Activated CD4-positive, CD25-positive, alpha-beta regulatory T cell treated with anti-CD3 and anti-CD28 coated beads, Interleukin-2, amount 50 U/mL, for 24 hours (primary cell): Measurements from ENCODE around the gene COL4A4.

Experiments used
- ATAC-seq, 2 donors: fragments of 150-1000 bp; cut with Tn5 transposase; one replicate each; pipeline ENCODE4 v1.10.0; 2021; ENCODE audit warnings: mild to moderate bottlenecking in 1 of 2, moderate library complexity in 1 of 2

Gene COL4A4

DNA sequence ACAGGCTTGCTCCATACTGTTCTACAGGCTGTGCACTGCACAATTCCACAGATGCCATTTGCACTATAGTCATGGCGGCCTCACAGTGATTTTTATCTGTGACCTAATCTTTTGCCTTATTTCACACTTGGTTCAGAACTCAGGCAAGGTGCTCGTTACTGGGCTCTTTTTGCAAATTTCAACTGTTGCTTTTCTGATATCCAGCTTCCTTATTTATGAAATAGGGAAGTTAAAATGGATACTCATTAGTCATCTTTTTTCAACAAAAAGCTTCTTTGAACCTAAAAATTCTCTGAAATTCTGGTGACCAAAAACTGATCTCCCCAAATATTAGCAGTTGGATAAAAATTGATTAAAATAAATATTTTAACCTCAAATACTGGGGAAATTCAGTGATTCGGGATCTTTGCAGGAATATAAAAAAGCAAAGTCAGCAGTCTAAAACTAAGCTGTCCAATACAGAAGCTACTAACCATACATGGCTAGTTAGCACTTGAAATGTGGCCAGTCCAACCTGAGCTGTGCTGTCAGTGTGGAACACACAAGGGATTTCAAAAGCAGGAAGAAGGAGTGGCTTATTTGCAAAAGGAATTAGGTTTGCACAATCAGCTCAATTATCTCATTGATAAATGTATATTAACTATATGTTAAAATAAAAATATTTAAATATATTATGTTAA, 134.4 kb downstream of the COL4A4 start:
- no peak for ATAC-seq

DNA sequence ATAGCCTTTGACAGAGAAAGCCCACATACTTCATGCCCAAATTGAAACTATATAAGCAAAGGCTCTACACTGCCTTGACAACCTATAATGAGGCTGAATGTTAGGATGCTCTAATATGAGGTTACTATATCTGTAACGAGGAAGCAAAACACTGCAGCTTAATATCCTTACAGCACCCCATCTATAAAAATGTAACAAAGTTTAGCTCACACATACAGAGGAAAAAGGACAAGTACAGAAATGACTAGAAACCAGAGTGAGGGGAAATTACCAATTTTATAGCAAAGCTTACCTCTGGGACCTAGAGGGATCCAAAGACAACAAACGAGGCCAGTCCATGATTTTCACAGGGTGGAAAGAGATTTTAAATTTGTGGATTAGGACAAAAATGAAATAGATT, 138.5 kb downstream of the COL4A4 start:
- ATAC-seq = no peak

DNA sequence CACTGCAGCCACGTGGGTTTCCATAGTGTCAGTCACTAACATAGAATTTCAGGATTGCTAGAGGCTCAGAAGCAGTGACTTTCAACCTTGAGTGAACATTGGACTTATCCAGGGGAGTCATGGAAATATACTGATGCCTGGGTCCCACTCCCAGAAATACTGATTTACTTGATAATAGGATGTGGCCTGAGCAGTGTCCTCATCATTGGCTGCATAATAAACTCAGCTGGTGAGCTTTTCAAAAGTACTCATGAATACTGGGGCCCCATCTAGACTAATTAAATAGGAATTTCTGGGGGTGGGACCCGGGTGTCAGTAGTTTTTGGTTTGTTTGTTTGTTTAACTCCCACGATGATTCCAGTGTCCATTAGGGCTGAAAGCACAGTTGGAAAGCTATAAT, 141.4 kb downstream of the COL4A4 start:
- ATAC-seq = no peak

DNA sequence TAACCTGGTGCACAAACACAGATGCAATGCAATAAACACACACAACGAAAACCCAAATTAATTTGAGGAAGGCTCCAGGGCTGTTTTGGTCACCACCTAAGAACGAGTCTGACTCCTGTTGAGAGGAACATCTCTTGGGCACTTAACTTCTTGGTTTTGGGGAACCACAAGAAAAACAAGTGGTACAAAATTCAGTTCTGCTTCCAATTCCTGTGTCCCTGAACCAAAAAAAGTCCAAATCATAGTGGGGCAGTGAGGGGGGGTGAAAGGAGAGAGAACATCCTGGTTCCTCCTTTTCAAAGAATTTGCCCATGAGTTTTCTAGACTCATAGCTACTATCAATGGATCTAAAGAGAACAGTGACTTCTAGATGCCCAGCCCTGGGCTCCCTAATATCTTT, 143.6 kb downstream of the COL4A4 start:
- ATAC-seq = no peak

DNA sequence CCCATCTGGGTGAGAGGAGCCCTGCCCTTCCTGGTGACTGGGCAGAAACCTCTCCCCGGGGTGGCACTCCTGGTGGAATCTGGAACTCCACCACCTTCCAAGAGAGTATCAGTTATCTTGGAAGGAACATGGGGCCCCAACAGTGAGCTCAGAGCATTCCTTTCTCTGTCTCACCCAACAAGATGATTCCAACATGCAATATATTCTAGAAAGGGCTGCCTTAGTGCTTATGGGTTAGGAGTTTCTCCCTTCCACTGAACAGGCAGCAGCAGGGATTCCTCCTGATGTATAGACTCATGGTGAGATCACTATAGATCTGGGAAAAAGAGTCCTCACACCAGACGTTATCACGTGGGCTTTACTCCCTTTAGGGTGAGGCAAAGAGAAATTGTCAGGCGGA, 147.1 kb downstream of the COL4A4 start:
- no peak for ATAC-seq

DNA sequence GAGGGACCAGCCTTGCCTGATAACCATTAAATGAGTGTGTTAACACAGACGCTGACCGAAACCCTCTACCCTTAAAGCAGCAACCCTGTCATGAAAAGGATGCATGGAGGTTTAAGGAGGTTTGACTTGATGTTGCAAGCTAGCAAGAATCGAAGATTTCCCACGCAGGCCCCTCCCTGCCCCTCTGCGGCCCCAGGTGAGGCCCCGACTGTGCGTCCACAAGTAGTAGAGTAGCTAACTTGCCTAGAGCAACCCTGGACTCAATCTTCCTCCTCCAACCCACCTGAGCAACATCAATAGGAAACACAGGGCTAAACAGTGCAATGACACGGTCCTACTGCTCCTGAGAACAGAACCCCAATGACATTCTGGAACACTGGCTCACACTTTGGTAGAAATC, 150.1 kb downstream of the COL4A4 start:
- no peak for ATAC-seq

DNA sequence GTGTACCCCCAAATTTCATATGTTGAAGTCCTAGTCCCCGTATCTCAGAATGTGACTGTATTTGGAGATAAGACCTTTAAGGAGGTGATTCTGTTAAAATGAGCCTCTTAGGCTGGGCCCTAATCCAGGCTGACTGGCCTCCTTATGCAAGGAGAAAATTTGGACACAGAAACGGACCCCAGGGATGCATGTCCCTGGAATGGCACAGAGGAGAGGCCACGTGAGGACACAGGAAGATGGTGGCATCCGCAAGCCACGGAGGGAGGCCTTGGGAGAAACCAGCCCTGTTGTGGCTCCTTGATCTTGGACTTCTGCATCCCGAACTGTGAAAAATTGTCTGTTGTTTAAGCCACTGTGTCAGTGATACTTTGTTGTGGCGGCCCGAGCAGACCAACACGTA, 150.7 kb downstream of the COL4A4 start:
- ATAC-seq = no peak

DNA sequence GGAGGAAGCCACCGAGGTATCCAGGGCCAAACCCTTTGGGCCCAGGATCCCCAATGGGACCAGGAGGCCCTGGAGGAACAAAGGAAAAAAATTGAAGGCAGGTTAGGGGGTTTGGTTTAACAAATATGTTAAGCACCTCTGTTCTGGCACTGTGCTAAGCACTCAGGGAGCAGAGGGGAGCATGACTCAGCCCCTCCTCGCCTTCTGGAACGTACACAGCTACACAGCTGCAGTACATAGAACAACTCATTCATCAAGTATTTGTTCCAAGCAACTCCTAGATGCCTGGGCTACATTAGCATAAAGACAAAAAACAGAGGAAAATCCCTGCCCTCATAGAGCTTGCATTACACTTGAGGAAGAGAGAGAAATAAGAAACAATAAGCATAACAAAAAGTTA, 153.6 kb downstream of the COL4A4 start:
- peak in 1 of 2 donors; percentile 17 for ATAC-seq

DNA sequence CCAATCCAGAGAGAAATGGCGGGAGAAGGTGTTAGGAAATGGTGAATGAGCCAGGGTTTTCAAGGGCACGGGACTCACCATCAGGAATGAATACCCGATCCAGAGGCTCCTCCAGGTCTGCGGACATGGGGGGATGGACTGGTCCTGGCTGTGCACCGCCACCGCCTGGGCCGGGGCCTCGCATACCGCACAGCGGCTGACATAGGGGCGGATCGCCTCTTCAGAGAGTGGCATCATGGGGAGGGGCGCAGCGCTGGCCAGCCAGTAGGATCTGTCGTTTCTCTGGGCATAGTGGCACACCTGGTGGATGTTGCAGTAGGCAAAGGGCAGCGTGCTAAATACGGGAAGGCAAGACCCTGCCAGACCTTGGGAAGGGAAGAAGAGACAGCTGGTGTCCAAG, 156.1 kb downstream of the COL4A4 start:
- ATAC-seq = no peak

DNA sequence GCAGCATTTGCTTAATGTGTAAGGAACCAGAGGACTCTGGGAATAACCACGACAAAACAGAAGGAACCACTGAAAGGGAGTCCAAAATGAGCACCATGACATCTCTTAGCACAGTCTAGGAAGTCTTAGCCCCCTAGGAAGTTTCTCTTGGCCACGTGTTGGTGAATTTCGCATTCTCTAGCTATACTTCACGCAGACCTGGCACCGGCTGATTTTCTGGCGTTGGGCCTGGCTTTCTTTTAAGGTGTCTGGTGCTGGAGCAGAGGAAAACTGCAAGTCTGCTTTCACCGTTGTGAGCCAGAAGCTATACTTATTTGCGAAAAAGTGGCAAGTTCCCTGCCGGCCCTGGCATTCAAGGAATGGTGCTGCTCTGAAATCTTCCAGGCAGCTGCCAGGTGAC, 156.9 kb downstream of the COL4A4 start:
- ATAC-seq = no peak

DNA sequence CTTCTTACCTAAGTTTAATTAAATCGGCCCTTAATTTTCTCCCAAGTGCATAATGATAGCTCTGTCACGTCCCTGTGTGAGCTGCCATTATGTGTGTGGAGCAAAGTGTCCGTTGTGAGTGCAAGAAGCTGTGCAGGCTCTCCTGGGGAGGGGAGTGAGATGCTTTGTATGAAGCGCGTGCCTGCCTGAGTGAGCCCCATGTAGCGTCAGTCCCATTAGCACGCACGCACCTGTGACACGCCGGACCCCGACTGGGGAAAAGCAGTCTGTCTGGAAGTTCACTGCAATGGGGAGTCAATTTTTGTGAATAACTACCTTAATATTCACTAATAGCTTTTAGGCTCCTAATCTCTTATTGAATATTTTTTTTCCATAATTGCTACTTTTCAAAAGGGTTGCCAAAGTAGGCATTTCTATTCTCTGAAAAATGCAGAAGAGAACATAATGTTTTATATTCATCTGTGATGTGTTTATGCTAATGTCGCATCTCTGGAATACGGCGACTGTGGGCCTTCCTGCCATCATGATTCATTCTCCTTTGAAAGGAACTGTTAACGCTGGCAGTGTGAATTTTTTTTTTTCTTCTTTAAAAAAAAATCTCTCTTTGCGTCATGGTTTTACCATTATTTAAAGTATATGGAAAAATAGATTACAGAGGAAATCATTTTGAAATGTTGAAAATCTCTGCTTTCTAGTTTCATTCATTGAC, 157.7 kb downstream of the COL4A4 start:
- no peak for ATAC-seq

DNA sequence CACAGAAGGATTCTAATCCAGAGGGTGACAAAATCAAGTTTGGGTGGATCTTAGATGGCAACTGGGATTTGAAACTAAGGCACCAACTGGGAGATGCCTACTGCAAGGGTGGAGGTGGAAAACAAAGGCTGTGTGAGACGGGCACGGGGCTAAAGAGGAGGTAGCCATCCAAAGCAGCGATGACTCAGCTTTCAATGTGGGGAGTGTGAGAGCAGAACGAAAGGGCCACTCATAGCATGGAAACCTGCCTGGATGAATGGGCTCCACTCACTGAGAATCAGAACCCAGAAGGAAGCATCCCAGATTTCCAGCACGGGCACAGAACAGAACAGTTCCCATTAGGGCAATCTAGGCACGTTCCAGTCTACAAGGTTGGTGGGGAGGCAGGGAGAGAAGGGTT, 159.5 kb downstream of the COL4A4 start:
- ATAC-seq = no peak

DNA sequence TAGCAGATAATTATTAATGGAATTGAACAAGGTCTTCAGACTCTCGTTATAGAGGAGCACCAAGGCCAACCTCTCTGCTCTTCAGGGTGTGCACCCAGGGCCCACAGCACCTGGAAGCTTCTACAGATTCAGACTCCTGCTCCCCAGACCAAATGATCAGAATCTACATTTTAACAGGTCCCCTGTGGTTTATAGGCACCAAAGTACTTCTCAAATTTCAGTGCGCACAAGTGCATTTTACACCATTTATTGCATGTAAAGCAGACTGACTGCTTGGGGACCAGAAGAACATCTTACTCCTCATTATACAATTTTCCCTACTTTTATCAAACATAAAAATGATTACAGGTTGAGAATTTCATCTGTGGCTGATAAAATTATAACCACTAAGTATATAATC, 163.9 kb downstream of the COL4A4 start:
- no peak for ATAC-seq

DNA sequence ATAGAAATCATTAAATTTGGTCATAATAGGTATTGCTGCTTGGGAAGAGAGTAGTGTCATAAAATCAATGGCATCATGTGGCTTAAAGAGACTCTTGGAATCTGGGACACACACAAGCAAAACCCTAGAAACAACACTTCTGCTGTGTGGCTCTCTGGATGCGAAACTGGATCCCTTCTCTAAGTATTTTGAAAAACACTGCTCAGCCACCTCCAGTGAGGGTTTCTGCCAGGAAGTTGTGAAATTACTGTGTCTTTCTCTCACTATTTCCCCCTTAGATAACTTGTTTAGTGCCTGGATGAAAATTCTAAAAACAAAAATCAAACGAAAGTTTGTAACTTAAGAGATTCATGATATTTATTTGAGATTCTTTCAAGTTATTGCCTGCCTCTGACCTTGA, 164.3 kb downstream of the COL4A4 start:
- ATAC-seq = no peak

DNA sequence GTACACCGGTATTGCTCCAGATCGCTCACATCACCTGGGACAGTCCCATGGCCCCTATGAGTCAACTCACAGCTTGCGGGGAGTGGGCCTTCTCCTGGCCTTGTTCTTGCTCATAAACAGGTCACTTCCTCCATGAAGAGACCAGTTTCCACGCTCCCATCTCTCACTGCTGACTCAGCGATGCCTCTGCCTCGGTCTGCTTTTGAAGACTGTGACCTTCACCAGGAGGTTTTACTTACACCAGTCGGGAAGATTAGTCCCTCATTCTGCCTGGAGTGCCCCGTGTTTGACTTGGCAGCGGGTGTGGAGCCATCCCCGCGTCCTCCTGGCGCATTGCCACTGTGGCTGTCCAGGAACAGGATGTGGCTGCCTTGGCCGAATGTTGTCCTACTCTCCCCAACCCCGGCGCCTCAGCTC, 168.4 kb downstream of the COL4A4 start:
- ATAC-seq = peak; percentile 77 to 89

DNA sequence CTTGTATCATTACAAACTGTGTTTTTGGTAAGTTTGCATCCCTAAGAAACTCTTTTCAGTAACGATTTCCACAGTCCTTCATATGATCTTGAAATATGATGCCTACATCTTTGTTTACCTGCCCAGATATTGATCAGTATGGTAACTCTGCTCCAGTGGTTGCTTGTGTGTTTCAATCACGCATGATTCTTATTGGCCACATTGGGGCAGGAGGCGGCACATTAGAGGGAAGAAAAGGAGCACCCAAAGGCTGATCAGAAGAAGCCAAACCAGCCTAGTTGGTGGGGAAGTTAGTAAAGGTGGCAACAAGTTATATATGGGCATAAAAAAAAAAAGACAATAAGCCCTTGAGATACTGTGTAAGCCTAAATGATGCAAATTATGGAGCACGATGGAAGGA, 169.2 kb downstream of the COL4A4 start:
- no peak for ATAC-seq

DNA sequence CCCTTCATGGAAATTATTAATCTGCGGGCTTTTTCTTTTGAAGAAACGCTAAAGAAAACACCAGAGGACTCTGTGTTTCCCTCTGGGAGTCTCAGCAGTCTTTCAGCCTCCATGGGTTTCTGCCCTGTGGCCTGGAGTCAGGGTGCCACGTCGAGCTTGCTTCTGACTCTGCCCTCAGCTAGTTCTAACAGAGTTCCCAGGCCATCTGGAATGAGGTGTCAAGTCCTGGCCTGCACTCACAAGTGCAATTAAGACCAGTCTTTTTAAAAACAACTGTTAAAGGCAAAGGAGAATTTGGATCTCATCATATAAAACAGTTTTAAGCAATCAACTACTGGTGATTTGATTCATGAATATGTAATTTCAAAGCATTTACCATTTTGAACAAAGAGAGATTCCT, 170.8 kb downstream of the COL4A4 start:
- ATAC-seq = no peak

DNA sequence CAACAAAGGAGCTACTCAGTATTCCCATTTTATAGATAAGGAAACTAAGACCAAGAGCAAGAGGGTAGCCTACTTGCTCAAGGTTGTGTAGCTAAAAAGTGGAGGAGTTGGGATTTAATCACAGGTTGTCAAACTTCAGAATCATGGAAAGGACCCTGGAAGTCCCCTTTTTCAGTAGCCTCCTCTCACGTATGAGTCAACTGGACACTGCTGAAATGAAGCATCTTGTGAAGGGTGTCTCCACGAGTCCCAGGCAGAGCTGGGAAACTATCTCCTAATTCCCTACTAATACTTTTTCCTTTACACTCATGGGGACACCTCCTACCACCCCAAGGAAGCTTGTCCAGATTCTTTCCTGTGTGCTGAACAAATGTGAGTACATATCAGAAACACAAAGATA, 172.3 kb downstream of the COL4A4 start:
- ATAC-seq = no peak

DNA sequence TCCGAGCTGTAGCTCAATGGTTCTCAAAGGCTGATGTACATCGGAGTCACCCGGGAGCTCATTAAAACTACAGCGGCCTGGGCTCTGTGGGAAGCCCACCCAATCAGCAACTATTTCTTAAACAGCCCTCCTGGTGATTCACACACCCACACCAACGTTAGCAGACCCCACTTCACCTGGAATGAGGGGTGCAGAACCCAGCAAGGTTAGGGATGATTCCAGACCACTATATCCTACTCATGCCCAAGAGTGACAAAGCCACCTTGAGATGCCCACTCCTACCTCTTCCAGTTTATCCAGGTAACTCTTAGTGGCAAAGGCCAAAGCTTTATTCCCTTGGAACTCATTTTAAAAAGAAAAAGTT, 178.4 kb downstream of the COL4A4 start:
- ATAC-seq = no peak

DNA sequence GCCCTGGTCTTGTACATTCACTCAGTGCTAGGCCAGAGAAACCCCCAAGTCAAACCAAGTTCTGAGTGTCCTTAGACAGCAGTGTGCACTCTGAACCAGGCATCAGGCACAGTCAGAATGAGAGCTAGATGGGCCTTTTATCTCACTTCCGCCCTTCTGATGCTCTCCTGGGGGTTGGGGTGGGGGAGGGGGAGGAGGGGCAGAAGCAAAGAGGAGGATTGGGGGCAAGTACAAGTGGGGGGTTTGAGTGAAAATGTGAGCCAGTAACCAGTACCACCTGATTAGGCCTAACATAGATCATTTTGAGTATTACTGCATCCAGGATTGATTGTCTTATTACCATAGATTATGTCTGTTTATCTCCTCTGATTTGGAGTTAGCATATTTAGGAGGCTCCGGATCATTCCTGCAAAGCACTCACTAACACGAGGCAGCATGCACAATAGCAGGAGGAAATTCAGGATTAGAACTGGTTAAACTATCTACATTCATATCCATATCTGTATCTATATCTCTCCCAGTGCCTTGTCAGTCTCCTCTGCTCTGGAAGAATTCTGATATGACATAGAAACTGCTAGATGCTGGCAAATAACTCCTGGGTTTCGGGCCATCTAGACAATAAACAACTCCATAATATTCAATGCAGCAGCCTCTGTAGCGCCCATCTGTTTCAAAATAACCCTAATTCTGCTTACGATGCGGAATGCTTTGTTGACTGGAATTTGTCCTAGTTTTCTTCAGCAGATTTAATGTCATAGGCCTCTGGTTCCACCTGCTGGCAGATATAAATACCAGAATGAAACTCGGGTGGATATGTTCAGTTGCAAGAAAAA, 179.0 kb downstream of the COL4A4 start:
- peak; percentile 76 to 89 for ATAC-seq

DNA sequence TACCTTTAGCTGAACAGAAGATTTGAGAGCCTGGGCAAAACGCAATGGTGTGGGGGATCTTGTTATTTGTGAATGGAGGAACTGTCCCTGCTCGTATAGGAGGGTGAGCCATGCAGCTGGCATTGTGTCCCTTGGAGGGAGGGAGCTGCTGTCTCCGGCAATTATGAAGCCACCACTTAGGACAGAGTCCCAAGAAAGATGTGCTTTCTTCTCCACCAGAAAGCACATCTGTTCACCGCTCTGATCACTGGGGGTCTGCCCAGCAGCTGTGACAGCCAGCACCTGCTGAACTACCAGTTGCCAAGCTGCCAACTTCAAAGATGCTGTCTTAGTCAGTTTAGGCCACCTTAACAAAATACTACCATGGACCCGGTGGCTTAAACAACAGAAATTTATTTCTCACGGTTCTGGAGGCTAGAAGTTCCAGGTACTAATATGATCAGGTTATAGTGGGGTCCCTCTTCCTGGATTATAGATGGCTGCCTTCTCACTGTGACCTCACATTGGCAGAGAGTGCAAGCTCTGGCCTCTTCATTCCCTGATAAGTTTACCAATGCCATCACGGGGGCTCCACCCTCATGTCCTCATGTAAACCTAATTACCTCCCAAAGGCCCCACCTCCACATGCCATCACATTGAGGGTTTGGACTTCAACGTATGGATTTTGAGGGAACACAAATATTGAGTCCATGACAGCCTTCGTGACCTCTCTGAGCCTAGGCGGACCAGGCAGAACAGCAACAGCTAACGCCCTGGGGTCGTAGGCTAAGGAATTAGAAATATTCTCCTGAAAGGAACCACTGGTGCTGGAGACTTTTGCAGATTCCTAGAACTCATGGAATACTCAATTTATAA, 179.9 kb downstream of the COL4A4 start:
- ATAC-seq = no peak

DNA sequence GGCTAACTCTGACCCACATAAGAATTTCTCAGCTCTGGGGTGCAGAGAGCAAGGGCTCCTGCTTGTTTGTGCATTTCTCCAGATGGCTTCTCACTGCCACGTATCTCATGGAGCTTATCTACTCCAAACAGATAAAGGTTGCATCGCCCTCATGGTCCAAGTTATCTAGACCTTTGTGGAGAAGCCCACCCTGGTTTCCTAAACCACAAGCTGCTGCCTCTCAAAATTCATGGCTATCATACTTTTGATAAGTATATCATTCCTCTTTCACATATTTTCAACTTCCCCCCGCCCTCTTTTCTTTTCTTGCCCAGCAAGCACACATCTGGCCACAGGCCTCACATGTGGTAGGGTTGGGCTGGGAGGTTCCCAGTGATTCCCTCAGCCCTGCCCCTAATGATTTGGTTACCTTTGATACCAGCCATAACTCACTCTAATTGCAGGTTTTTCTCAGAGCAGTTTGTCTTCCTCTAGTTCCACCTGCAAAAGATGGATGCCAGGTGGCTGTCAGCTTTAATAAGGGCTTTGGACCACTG, 182.1 kb downstream of the COL4A4 start:
- ATAC-seq = no peak

DNA sequence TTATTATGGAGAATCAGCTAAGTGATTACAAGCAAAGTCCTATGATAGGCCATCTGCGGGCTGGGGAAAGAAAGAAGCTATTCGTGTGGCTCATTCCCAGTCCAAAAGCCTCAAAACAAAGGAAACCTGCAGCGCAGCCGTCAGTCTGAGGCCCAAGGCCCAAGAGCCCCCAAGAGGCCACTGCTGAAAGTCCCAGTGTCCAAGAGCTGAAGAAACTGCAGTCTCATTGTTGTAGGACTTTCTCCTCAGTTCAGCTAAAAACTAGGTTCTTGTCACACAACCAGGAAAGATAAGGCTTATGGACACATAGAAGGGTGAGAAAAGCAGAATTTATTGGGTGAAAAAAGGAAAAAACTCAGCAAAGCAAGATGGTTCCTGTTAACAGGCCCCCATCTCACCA, 185.0 kb downstream of the COL4A4 start:
- ATAC-seq = no peak
